SU-DHL-6 (cell line): ENCODE data around the gene ETV1.

Experiments used
- H2AFZ ChIP-seq: fragments of 200-600 bp; sonication (generic); 2 replicates; pipeline ENCODE4 v1.6.1; 2014; ENCODE audit warnings: low read depth, mild to moderate bottlenecking, moderate library complexity, mixed read lengths, antibody characterized with exemption, low read length; ENCODE audit not compliant: severe bottlenecking
- H3F3A ChIP-seq: fragments of 200-600 bp; shearing (Covaris generic); 2 replicates; pipeline ENCODE4 v1.6.0; 2016; ENCODE audit warnings: antibody characterized with exemption, mild to moderate bottlenecking; ENCODE audit not compliant: insufficient read depth
- H3K27ac ChIP-seq: fragments of 200-600 bp; sonication (generic); 2 replicates; pipeline ENCODE4 v1.5.1; 2016; ENCODE audit warnings: low read depth, mild to moderate bottlenecking, low read length, moderate library complexity, mixed read lengths
- H3K27me3 ChIP-seq: fragments of 200-600 bp; sonication (generic), shearing (Covaris generic); 2 replicates; pipeline ENCODE4 v1.6.0; 2014; ENCODE audit warnings: mild to moderate bottlenecking, low read length
- H3K36me3 ChIP-seq: fragments of 200-600 bp; sonication (generic); 2 replicates; pipeline ENCODE4 v1.6.1; 2014; ENCODE audit warnings: mild to moderate bottlenecking, low read length, mixed read lengths
- H3K4me2 ChIP-seq: fragments of 300-600, 200-600 bp; shearing (Covaris generic), sonication (generic); 2 replicates; pipeline ENCODE4 v1.6.0; 2014; ENCODE audit warnings: low read length, low read depth, mild to moderate bottlenecking; ENCODE audit not compliant: poor library complexity, severe bottlenecking
- H3K4me3 ChIP-seq: fragments of 200-600 bp; sonication (generic); 2 replicates; pipeline ENCODE4 v1.5.1; 2014; ENCODE audit warnings: antibody characterized with exemption, low read length, mild to moderate bottlenecking, mixed read lengths; ENCODE audit not compliant: insufficient read depth, poor library complexity, severe bottlenecking
- H3K79me2 ChIP-seq: fragments of 200-600 bp; sonication (generic); 2 replicates; pipeline ENCODE4 v1.6.1; 2014; ENCODE audit warnings: mild to moderate bottlenecking, low read length, moderate library complexity; ENCODE audit not compliant: insufficient read depth
- H3K9ac ChIP-seq: fragments of 200-600 bp; sonication (generic); 2 replicates; pipeline ENCODE4 v1.7.0; 2014; ENCODE audit warnings: mild to moderate bottlenecking, low read length
- H3K9me2 ChIP-seq: fragments of 200-600 bp; sonication (generic); replicated peaks from 2 replicates; pipeline ENCODE4 v1.6.1; 2014; ENCODE audit warnings: low read length; ENCODE audit not compliant: insufficient read depth
- H3K9me3 ChIP-seq: fragments of 200-600 bp; sonication (generic); 2 replicates; pipeline ENCODE4 v1.6.1; 2014; ENCODE audit warnings: low read length, mixed read lengths; ENCODE audit not compliant: insufficient read depth
- H4K20me1 ChIP-seq: fragments of 200-600 bp; sonication (generic); 2 replicates; pipeline ENCODE4 v1.6.1; 2014; ENCODE audit warnings: low read depth, mild to moderate bottlenecking, antibody characterized with exemption, low read length, moderate library complexity, mixed read lengths
- EZH2phosphoT487 ChIP-seq: fragments of 200-600 bp; sonication (generic), shearing (Covaris generic); conservative IDR thresholded peaks from 2 replicates; pipeline ENCODE4 v1.6.1; 2018; ENCODE audit warnings: mild to moderate bottlenecking, antibody characterized with exemption, low read length, moderate library complexity, mixed read lengths
- TF ChIP-seq, protein P1 (sequence below): fragments of 200-600 bp; sonication (generic); IDR thresholded peaks from one replicate; pipeline ENCODE4 v1.5.1; 2017; ENCODE audit warnings: antibody characterized with exemption, mild to moderate bottlenecking, low read length, moderate library complexity; ENCODE audit not compliant: insufficient read depth, poor library complexity, severe bottlenecking

Gene ETV1

DNA sequence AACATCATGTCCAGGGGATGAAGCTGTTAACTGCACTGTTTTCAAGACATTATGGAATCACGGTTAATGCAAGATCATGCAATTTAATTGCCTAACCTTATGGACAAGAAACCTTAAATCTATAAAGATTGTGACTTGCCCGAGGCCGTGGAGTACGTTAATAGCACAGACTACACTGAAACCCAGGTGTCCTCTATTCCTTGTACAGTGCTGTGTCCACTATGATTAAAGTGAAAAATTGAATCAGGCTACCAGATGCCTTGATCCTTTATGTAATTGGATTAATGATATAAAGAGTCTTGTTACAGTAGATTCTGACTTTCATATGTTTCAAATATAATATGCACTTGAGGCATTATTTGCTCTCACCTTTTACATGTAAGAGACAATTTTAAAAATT lies 33.9 kb upstream of the ETV1 start:
- Histone ChIP-seq H3K9me3 (peaks cover 3% of the 10 kb centered on the region; the same call in 1 of the 2 replicates), H3F3A (no peaks in the 10 kb centered on the region), H3K36me3 (no peaks in the 10 kb centered on the region), H2AFZ (no peak overlapping the region), H4K20me1 (no peaks in the 10 kb centered on the region), H3K79me2 (no peaks in the 10 kb centered on the region), H3K9ac (no peak overlapping the region), H3K27ac (no peak overlapping the region), H3K27me3 (no peaks in the 10 kb centered on the region), H3K4me3 (no peak overlapping the region), H3K4me2 (no peak overlapping the region), H3K9me2 (no peaks in the 10 kb centered on the region)
- no peak for TF ChIP-seq EZH2phosphoT487
- TF ChIP-seq, protein P1, sequence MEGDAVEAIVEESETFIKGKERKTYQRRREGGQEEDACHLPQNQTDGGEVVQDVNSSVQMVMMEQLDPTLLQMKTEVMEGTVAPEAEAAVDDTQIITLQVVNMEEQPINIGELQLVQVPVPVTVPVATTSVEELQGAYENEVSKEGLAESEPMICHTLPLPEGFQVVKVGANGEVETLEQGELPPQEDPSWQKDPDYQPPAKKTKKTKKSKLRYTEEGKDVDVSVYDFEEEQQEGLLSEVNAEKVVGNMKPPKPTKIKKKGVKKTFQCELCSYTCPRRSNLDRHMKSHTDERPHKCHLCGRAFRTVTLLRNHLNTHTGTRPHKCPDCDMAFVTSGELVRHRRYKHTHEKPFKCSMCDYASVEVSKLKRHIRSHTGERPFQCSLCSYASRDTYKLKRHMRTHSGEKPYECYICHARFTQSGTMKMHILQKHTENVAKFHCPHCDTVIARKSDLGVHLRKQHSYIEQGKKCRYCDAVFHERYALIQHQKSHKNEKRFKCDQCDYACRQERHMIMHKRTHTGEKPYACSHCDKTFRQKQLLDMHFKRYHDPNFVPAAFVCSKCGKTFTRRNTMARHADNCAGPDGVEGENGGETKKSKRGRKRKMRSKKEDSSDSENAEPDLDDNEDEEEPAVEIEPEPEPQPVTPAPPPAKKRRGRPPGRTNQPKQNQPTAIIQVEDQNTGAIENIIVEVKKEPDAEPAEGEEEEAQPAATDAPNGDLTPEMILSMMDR: no peak

DNA sequence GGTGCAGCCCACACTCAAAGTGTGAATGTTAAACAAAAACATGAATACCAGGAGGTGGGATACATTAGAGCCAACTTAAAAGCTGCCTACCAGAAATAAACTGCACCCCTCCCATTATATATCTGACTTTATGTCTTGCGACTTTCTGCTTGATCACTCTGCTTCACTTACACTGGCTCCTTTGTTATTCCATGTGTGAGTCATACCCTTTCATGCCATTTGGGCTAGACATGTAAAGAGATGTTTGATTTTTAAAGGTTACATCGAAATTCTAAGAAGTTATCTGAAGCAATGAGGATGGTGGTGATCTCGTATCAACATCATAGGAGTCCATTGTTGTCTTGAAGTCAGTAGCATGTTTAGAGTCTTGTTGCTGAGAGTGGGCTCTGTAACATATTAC lies 31.6 kb upstream of the ETV1 start:
- Histone ChIP-seq H3K27me3 (no peaks in the 10 kb centered on the region), H3K9me3 (peaks cover 3% of the 10 kb centered on the region; the same call in 1 of the 2 replicates), H3K27ac (no peak overlapping the region), H3K79me2 (no peaks in the 10 kb centered on the region), H3K9ac (no peak overlapping the region), H3K4me3 (no peak overlapping the region), H3K4me2 (no peak overlapping the region), H4K20me1 (no peaks in the 10 kb centered on the region), H3K9me2 (no peaks in the 10 kb centered on the region), H3K36me3 (no peaks in the 10 kb centered on the region), H3F3A (no peaks in the 10 kb centered on the region), H2AFZ (no peak overlapping the region)
- TF ChIP-seq EZH2phosphoT487: no peak
- TF ChIP-seq, protein P1: no peak

DNA sequence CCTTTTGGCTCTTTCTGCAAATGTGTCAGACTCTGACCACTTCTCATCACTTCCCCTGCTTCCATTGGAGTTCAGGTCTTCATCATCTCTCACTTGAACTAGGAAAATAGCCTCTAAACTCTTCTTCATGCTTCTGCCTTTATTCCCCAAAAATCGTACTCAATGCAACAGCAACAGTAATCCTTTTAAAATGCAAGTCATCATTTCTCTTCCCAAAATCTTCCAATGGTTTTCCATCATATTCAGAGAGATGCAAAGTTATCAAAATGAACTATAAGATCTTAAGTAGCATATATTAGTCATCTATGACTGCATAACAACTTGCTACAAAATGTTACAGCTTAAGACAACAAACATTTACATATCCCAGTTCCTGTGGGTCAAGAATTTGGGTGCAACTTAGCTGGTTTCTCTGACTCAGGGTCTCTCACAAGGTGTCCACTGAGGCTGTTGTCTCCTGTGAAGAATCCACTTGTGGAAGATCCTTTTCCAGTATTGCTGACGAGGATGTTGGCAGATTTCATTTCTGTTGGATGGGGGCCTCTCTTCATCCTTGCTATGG lies 31.0 kb upstream of the ETV1 start:
- no peak overlapping the region for H3K4me3 ChIP-seq
- H3K79me2 ChIP-seq: no peaks in the 10 kb centered on the region
- H2AFZ ChIP-seq: no peak overlapping the region
- H3K27ac ChIP-seq: no peak overlapping the region
- TF ChIP-seq, protein P1: no peak
- TF ChIP-seq EZH2phosphoT487: no peak
- no peak overlapping the region for H3K9ac ChIP-seq
- H3F3A ChIP-seq: no peaks in the 10 kb centered on the region
- H3K27me3 ChIP-seq: no peaks in the 10 kb centered on the region
- no peaks in the 10 kb centered on the region for H3K9me2 ChIP-seq
- H3K9me3 ChIP-seq: peaks cover 3% of the 10 kb centered on the region; the same call in 1 of the 2 replicates
- no peaks in the 10 kb centered on the region for H4K20me1 ChIP-seq
- no peaks in the 10 kb centered on the region for H3K36me3 ChIP-seq
- H3K4me2 ChIP-seq: no peak overlapping the region
